Spinal cord (tissue), 10 donors: ENCODE results near the gene KIRREL3. TPM values are rescaled to one million over a fixed set of nuclear protein-coding genes. Genes with fewer than 3 reads are reported as not detected.

Source experiments
- DNase-seq, 6 donors: peaks; one replicate each; pipeline versions ENCODE4 v3.0.0 to v3.0.0-alpha.2; 2013 to 2015; ENCODE audit warnings: low spot score in 6 of 6, low read depth in 4 of 6
- H3K27ac ChIP-seq: one replicate; pipeline ENCODE4 v1.5.1; 2013; ENCODE audit warnings: low read depth, low read length, control low read depth
- H3K27me3 ChIP-seq: one replicate; pipeline ENCODE4 v1.6.1; 2013; ENCODE audit warnings: low read length; ENCODE audit not compliant: control insufficient read depth, insufficient read depth
- H3K36me3 ChIP-seq: one replicate; pipeline ENCODE4 v1.6.1; 2013; ENCODE audit warnings: low read length; ENCODE audit not compliant: control insufficient read depth, insufficient read depth
- H3K4me1 ChIP-seq: one replicate; pipeline ENCODE4 v1.6.1; 2013; ENCODE audit warnings: low read length; ENCODE audit not compliant: control insufficient read depth, insufficient read depth
- H3K4me3 ChIP-seq: one replicate; pipeline ENCODE4 v1.5.1; 2013; ENCODE audit warnings: low read depth, low read length, control low read depth
- H3K9me3 ChIP-seq: one replicate; pipeline ENCODE4 v1.6.1; 2013; ENCODE audit warnings: low read length; ENCODE audit not compliant: control insufficient read depth, insufficient read depth
- WGBS: methylation state at CpG from one replicate; pipeline ENCODE4 v1.1.5; 2013; ENCODE audit warnings: missing lambda C conversion rate; ENCODE audit not compliant: insufficient coverage; 5-methylcytosine and 5-hydroxymethylcytosine counted together
- polyA plus RNA-seq, 2 donors: library from polyadenylated mRNA; unstranded; fragments of 120-200 nt; gene quantifications; one replicate each; pipeline ENCODE4 v1.2.1, GENCODE V29; 2013; ENCODE audit not compliant: insufficient read length in 2 of 2
- total RNA-seq, 2 donors: library from RNA; depleted of rRNA in 1 of 2; stranded (reverse); fragments of 120-200 nt in 1 of 2; fragments of >200 nt in 1 of 2; gene quantifications; one replicate each; pipeline versions ENCODE4 v1.2.3 to v1.2.4, GENCODE V29; 2013 to 2014
- donor health status: healthy.

The KIRREL3 gene
- total and polyA plus RNA-seq, 4 donors = 10.0 to 58.1 (median 31.7) TPM

DNA sequence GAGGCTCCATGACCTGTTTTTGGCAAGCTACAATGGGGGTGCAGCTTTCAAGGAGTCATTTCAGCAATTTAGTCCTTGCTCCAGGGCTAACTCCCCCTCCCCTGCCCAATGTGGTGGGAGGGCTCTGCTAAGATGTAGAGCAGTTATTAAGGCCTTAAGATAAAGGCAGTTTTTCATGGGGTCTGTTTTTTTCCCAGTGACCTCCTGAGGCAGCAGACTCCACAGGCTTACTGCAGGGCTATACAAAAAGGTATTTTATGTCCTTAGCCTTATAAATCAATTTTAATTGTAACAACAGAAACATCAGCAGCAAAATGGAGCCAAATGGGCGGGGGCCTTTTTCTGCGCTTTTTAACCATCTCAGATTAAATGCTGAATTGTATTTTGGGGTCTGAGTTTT lies 192.3 kb downstream of the KIRREL3 start:
- no CpG with 5 or more reads among the region's 2 CpGs for WGBS
- H3K36me3 ChIP-seq = no peaks in the 10 kb centered on the region
- H3K4me3 ChIP-seq = no peak overlapping the region
- no peaks in the 10 kb centered on the region for H3K9me3 ChIP-seq
- peaks cover 13% of the 10 kb centered on the region for H3K4me1 ChIP-seq
- peak in 1 of 6 donors; percentile 60 for DNase-seq
- no peaks in the 10 kb centered on the region for H3K27me3 ChIP-seq
- no peak overlapping the region for H3K27ac ChIP-seq

DNA sequence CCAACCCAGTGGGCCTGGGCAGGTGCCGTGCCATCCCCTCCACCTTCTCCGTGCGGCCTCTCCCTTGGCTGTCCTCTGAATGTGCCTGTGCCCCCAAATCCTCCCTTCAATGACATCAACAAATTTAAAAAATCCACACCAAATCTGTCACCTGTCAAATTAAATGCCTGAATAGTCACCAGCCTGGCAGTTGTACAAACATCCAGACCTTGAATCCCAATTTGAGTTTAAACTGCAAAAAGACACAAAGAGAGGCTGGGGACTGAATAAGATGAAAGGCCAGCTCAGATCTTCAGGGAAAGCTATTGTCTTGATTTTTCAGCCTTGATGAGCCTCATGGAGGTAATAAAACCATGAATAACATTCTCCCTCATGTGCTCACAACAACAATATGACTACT lies 194.7 kb downstream of the KIRREL3 start:
- Histone ChIP-seq H3K4me1 (peaks cover 11% of the 10 kb centered on the region), H3K4me3 (no peak overlapping the region), H3K27ac (no peak overlapping the region), H3K27me3 (no peaks in the 10 kb centered on the region), H3K9me3 (no peaks in the 10 kb centered on the region), H3K36me3 (no peaks in the 10 kb centered on the region)
- 82% methylated on average over 3 of the region's 3 CpGs for WGBS
- peak in 2 of 6 donors; percentile 41 to 74 for DNase-seq

GRCh38 chr11:126804363-126804762 lies 196.2 kb downstream of the KIRREL3 start:
- Histone ChIP-seq H3K27me3 (no peaks in the 10 kb centered on the region), H3K4me3 (no peak overlapping the region), H3K27ac (no peak overlapping the region), H3K9me3 (no peaks in the 10 kb centered on the region), H3K4me1 (peaks cover 7% of the 10 kb centered on the region), H3K36me3 (no peaks in the 10 kb centered on the region)
- WGBS = no CpG with 5 or more reads among the region's 2 CpGs
- DNase-seq = no peak

- H3K4me3 ChIP-seq = no peak overlapping the region
- no peaks in the 10 kb centered on the region for H3K36me3 ChIP-seq
- H3K9me3 ChIP-seq = no peaks in the 10 kb centered on the region
- DNase-seq = no peak
- WGBS = 52% methylated on average over 2 of the region's 3 CpGs
- no peaks in the 10 kb centered on the region for H3K27me3 ChIP-seq
- H3K4me1 ChIP-seq = peaks cover 9% of the 10 kb centered on the region
- no peak overlapping the region for H3K27ac ChIP-seq
Observed at GRCh38 chr11:126800009-126800408, 200.6 kb downstream of the KIRREL3 start.

DNA sequence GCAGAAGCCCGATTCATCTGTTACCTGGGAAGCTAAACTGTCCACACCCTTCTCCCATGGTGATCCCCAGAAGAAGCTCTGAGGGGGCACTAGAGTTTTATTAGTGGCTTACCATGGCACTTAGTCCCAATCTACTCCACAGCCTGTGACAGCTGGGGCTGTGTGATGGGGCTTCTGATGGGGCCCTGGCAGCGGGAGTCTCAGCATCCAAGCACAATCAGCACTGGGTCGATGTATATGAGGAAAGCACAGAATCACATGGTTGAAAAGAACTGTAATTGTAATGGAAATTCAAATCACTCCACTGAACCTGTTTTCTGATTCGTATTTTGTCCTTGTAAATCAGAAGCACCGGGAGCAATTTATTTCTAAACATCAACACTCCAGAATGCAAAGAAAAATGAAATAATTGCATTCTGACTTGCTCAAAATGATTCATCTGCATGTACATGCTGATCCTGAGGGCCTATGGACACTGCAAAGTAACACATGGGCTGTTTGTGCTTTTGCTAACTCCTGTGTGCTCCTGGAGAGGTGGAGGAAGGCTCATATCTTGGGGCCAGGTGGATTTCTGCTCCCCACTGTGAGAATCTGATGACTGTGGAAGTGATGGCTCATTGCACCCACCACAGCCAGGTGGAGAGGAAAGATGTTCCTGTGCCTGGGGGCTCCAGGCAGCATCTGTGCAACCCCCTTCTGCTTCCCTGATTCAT lies 203.0 kb downstream of the KIRREL3 start:
- H3K9me3 ChIP-seq = no peaks in the 10 kb centered on the region
- DNase-seq = peak in 1 of 6 donors; percentile 56
- H3K4me3 ChIP-seq = no peak overlapping the region
- WGBS = 49% methylated on average over 3 of the region's 5 CpGs
- no peak overlapping the region for H3K27ac ChIP-seq
- no peaks in the 10 kb centered on the region for H3K27me3 ChIP-seq
- H3K36me3 ChIP-seq = no peaks in the 10 kb centered on the region
- H3K4me1 ChIP-seq = peaks cover 9% of the 10 kb centered on the region

DNA sequence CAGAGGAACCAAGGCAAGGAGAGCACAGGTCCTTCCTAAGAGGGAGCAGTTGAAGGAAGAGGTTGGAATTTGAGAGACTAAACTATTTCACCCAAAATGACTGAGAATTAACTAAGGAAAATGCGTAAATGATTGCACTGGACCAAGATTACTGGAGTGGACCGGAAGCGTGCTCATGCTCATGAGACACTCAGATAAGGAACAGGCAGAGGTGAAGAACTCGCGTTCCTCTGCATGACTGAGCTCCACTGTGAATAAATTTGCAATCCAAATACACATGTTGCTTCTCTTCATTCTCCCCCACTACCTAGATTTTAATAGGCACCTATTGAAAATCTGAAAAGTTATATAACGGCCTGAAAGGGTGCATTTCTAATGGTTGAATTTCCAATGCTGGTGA lies 207.0 kb downstream of the KIRREL3 start:
- H3K36me3 ChIP-seq = no peaks in the 10 kb centered on the region
- H3K4me1 ChIP-seq = peaks cover 13% of the 10 kb centered on the region
- no peak for DNase-seq
- H3K27ac ChIP-seq = no peak overlapping the region
- no peaks in the 10 kb centered on the region for H3K27me3 ChIP-seq
- WGBS = 91% methylated on average over 5 of the region's 6 CpGs
- H3K4me3 ChIP-seq = no peak overlapping the region
- no peaks in the 10 kb centered on the region for H3K9me3 ChIP-seq

- Histone ChIP-seq H3K27me3 (no peaks in the 10 kb centered on the region), H3K4me1 (peaks cover 4% of the 10 kb centered on the region), H3K36me3 (no peaks in the 10 kb centered on the region), H3K9me3 (no peaks in the 10 kb centered on the region), H3K27ac (no peak overlapping the region), H3K4me3 (no peak overlapping the region)
- 89% methylated on average over 4 of the region's 7 CpGs for WGBS
- no peak for DNase-seq
Observed at GRCh38 chr11:126791991-126792390, 208.6 kb downstream of the KIRREL3 start.

DNA sequence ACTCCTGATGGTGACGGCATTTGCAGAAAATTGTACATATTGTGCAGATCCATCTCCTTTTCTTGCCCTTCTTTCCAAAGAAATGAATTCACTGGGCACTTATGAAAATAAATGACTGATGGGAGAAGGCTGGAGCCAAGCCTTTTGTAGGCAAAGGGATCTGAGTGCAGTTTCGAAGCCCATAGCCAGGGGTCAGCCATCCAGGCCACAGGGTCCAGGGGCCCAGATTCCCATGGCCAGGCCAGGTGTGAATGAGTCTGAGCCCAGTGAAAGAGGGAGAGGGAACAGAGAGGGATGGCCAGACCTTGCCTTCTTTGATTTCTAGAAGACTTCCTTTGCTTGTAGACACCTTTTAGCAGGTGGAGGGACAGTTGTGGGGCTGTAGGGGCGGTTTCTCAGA lies 209.1 kb downstream of the KIRREL3 start:
- Histone ChIP-seq H3K4me1 (peaks cover 4% of the 10 kb centered on the region), H3K36me3 (no peaks in the 10 kb centered on the region), H3K27me3 (no peaks in the 10 kb centered on the region), H3K9me3 (no peaks in the 10 kb centered on the region), H3K4me3 (no peak overlapping the region), H3K27ac (no peak overlapping the region)
- WGBS = 86% methylated on average over 2 of the region's 3 CpGs
- no peak for DNase-seq

DNA sequence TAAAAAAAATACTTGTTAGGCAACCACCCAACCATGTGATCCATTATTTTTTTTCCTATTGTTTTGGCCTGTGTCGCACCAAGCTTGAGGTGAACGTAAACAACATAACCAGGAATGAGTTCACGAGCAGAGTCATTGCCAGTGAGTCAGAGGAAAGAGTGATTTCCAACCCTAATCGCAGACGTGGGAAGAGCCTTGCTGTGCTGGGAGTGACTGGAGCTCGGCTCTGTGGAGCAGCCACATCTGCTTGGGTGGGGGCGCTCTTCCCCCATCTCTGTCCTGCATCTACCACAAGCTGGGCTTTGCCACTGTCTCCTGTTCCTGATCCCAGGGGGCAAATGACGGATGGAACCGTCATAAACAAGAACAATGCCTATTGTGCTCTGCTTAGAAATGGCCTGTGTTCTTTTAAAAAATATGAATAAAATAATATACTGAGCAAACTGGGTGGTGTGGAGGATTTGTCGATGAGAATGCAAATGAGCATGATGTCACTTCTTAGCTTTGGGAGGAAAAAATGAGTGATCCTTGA lies 210.0 kb downstream of the KIRREL3 start:
- WGBS = 56% methylated on average over 8 of the region's 10 CpGs
- Histone ChIP-seq H3K4me3 (no peak overlapping the region), H3K4me1 (peaks cover 4% of the 10 kb centered on the region), H3K9me3 (no peaks in the 10 kb centered on the region), H3K27ac (no peak overlapping the region), H3K36me3 (no peaks in the 10 kb centered on the region), H3K27me3 (no peaks in the 10 kb centered on the region)
- peak in 1 of 6 donors; percentile 44 for DNase-seq

DNA sequence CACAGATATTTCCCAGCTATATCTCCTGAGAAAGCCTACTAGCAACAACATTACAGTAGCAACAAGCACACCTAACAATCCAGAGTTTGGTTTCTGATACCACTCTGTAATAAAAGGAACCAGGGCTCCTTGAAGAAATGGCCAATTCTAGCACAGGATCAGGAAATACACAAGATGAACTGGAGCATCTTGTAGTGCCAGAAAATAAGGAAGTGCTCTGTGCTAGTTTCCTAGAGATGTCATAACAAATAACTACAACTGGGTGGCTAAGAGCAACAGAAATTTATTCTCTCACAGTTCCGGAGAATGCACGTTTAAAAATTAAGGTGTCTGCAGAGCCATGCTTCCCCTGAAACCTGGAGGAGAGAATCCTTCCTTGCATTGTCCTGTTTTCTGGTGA lies 217.8 kb downstream of the KIRREL3 start:
- Histone ChIP-seq H3K9me3 (no peaks in the 10 kb centered on the region), H3K27me3 (no peaks in the 10 kb centered on the region), H3K27ac (no peak overlapping the region), H3K4me3 (no peak overlapping the region), H3K4me1 (no peaks in the 10 kb centered on the region), H3K36me3 (no peaks in the 10 kb centered on the region)
- no peak for DNase-seq
- no CpG with 5 or more reads among the region's 2 CpGs for WGBS
